Gastroesophageal sphincter (tissue), 4 donors: ENCODE measurements around the gene SAMD4A. TPM values are rescaled to one million over a fixed set of nuclear protein-coding genes. Genes with fewer than 3 reads are reported as not detected.

Source experiments
- ATAC-seq: fragments of 150-250 bp; one replicate; pipeline ENCODE4 v1.9.1; 2016; ENCODE audit warnings: mild to moderate bottlenecking, moderate library complexity
- H3K27ac ChIP-seq, 4 donors: fragments of 200-600 bp; sonication (generic) in 3 of 4; 1 replicate in 3 of 4; 2 replicates in 1 of 4; pipeline ENCODE4 v1.5.1; 2016 to 2019
- H3K27me3 ChIP-seq: fragments of 200-600 bp; sonication (generic); one replicate; pipeline ENCODE4 v1.5.1; 2019
- H3K36me3 ChIP-seq, 2 donors: fragments of 200-600 bp; sonication (generic); one replicate each; pipeline ENCODE4 v1.5.1; 2019; ENCODE audit warnings: control low read depth in 1 of 2
- H3K4me1 ChIP-seq, 3 donors: fragments of 200-600 bp; sonication (generic); 1 replicate in 2 of 3; 2 replicates in 1 of 3; pipeline ENCODE4 v1.5.1; 2016 to 2019; ENCODE audit warnings: control low read depth in 2 of 3
- H3K4me3 ChIP-seq, 2 donors: fragments of 200-600 bp; sonication (generic); one replicate each; pipeline ENCODE4 v1.5.1; 2019; ENCODE audit warnings: mild to moderate bottlenecking in 1 of 2, moderate library complexity in 1 of 2
- H3K9me3 ChIP-seq, 3 donors: fragments of 200-600 bp; sonication (generic); one replicate each; pipeline ENCODE4 v1.5.1; 2017 to 2019; ENCODE audit warnings: control low read depth in 2 of 3
- EP300 ChIP-seq: sonication (generic); formaldehyde crosslinking; IDR thresholded peaks from one replicate; pipeline ENCODE4 v1.6.1; 2017; ENCODE audit warnings: antibody characterized with exemption, mild to moderate bottlenecking
- POLR2A ChIP-seq, 2 donors: fragments of 450-650 bp; IDR thresholded peaks; one replicate each; pipeline ENCODE4 v1.6.1; 2017; ENCODE audit warnings: antibody characterized with exemption in 2 of 2, mild to moderate bottlenecking in 2 of 2, moderate library complexity in 1 of 2
- POLR2AphosphoS5 ChIP-seq: sonication (generic); formaldehyde crosslinking; IDR thresholded peaks from one replicate; pipeline ENCODE4 v1.6.1; 2017; ENCODE audit warnings: antibody characterized with exemption
- WGBS, 2 donors: methylation state at CpG; one replicate each; pipeline ENCODE4 v1.1.5; 2018; ENCODE audit warnings: low coverage in 1 of 2; 5-methylcytosine and 5-hydroxymethylcytosine counted together
- total RNA-seq, 4 donors: library from RNA; depleted of rRNA; stranded (reverse); fragments of >200 nt; gene quantifications; one replicate each; pipeline ENCODE4 v1.1.0, GENCODE V29; 2016
- TF ChIP-seq, protein P1 (sequence below), 4 experiments: fragments of 200-600 bp in 2 of 4; fragments of 450-650 bp in 2 of 4; sonication (generic) in 1 of 4; IDR thresholded peaks; one replicate each; pipeline ENCODE4 v1.5.1; 2017 to 2019; ENCODE audit warnings: antibody characterized with exemption in 4 of 4, mild to moderate bottlenecking in 2 of 4, moderate library complexity in 2 of 4

The SAMD4A gene
- total RNA-seq, 4 donors from 2014 or later = 65.2 to 163 (median 89.7) TPM

- ATAC-seq = no peak
- Histone ChIP-seq H3K4me3 (no peak overlapping the region), H3K27ac (no peak overlapping the region), H3K27me3 (no peaks in the 10 kb centered on the region), H3K4me1 (peaks cover 0 to 51% (median 5%) of the 10 kb centered on the region in 3 donors), H3K9me3 (no peaks in the 10 kb centered on the region), H3K36me3 (no peaks in the 10 kb centered on the region)
- TF ChIP-seq, protein P1, sequence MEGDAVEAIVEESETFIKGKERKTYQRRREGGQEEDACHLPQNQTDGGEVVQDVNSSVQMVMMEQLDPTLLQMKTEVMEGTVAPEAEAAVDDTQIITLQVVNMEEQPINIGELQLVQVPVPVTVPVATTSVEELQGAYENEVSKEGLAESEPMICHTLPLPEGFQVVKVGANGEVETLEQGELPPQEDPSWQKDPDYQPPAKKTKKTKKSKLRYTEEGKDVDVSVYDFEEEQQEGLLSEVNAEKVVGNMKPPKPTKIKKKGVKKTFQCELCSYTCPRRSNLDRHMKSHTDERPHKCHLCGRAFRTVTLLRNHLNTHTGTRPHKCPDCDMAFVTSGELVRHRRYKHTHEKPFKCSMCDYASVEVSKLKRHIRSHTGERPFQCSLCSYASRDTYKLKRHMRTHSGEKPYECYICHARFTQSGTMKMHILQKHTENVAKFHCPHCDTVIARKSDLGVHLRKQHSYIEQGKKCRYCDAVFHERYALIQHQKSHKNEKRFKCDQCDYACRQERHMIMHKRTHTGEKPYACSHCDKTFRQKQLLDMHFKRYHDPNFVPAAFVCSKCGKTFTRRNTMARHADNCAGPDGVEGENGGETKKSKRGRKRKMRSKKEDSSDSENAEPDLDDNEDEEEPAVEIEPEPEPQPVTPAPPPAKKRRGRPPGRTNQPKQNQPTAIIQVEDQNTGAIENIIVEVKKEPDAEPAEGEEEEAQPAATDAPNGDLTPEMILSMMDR (IDR thresholded peaks at IDR 0.05) = no peak
- TF ChIP-seq POLR2AphosphoS5 = no peak
- TF ChIP-seq POLR2A (IDR thresholded peaks at IDR 0.05) = no peak
- no peak for TF ChIP-seq EP300
- WGBS, 2 donors = 96 to 100% methylated on average over 4 of the region's 4 CpGs
Measured at GRCh38 chr14:54667026-54667744, 100.3 kb downstream of the SAMD4A start.

DNA sequence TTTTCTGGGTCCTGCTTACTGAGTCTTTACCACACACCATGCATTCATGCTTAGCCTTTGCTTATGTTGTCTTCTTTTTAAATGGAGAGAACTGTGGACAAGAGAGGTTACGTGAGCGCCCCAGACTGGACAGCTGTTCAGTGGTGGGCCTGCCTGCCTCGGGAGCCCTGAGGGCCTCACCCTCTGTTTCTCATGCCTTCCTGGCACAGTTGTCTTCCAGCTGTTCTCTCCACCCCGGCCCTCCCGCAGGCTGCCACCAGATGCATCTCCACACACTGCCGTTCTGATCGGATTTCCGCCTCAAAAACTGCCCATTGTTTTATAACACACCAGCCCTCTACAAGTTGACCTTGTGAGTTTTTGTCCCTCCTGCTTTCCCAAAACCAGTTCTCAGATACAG is 100.8 kb downstream of the SAMD4A start:
- H3K9me3 ChIP-seq = no peaks in the 10 kb centered on the region
- peaks cover 2 to 52% (median 10%) of the 10 kb centered on the region in 3 donors for H3K4me1 ChIP-seq
- H3K36me3 ChIP-seq = no peaks in the 10 kb centered on the region
- no peak overlapping the region for H3K4me3 ChIP-seq
- ATAC-seq = no peak
- TF ChIP-seq POLR2AphosphoS5 (no peak), POLR2A (IDR thresholded peaks at IDR 0.05) (no peak), EP300 (no peak)
- TF ChIP-seq, protein P1 (IDR thresholded peaks at IDR 0.05) = no peak
- H3K27ac ChIP-seq = no peak overlapping the region
- no peaks in the 10 kb centered on the region for H3K27me3 ChIP-seq
- 82 to 94% methylated on average over 3 to 8 of the region's 8 CpGs for WGBS, 2 donors

DNA sequence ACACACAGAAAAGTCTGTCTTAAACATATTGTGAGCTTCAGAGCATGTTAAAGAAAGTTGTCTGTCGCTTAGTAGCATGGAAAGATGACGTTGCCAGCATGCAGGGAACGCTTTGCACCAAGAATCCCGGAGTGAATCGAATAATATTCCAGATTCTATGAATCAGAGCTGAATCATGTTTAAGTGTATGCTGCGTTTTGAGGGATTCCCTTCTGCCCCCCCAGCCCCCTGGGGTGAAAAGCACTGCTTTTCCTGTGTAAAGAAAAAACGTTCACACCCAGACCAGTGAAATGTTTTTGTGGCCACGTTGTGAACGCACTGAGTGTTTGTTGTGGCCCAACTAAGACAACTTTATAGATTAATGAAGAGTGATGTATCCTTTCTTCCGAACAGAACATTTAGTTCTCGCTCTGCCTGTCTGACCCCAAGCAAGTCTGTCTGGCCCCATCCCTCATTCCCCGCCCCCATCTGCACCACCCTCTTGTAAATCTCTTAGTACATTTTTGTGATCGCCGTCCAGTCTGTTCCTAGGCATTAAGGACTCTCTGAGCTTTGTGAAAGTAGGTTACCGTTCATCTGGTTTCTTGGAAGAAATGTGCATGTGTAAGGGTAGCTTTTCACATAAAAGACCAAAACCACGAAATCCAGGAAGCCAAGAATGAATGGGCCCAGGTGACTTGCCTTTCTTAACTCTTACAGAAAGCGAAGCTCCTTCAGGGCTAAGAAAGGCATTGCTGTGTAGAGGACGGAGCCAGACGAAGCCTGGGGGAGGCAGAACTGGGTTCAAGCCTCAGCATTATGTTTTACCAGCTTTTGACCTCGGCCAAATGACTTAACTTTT is 103.0 kb downstream of the SAMD4A start:
- WGBS, 2 donors = 51 to 66% methylated on average over 16 to 20 of the region's 20 CpGs
- H3K27me3 ChIP-seq = no peaks in the 10 kb centered on the region
- peak; percentile 63 for ATAC-seq
- peak overlapping the region; percentile 2 to 88 (median 64) for H3K27ac ChIP-seq
- TF ChIP-seq, protein P1 (IDR thresholded peaks at IDR 0.05) = no peak
- TF ChIP-seq POLR2A (IDR thresholded peaks at IDR 0.05) = no peak
- peak; percentile 34 for TF ChIP-seq POLR2AphosphoS5
- no peak overlapping the region for H3K4me3 ChIP-seq
- no peaks in the 10 kb centered on the region for H3K9me3 ChIP-seq
- peaks cover 15 to 70% (median 26%) of the 10 kb centered on the region in 3 donors for H3K4me1 ChIP-seq
- no peaks in the 10 kb centered on the region for H3K36me3 ChIP-seq

GRCh38 chr14:54671537-54671936 is 104.6 kb downstream of the SAMD4A start:
- Histone ChIP-seq H3K4me1 (peaks cover 23 to 86% (median 30%) of the 10 kb centered on the region in 3 donors), H3K27ac (peak overlapping the region; percentile 27 to 88 (median 64)), H3K9me3 (no peaks in the 10 kb centered on the region), H3K36me3 (no peaks in the 10 kb centered on the region), H3K27me3 (no peaks in the 10 kb centered on the region), H3K4me3 (no peak overlapping the region)
- ATAC-seq = no peak
- WGBS, 2 donors = 79% methylated on average over 2 to 4 of the region's 4 CpGs
- no peak for TF ChIP-seq POLR2A (IDR thresholded peaks at IDR 0.05)
- TF ChIP-seq, protein P1 (IDR thresholded peaks at IDR 0.05) = no peak
- TF ChIP-seq EP300 = no peak
- no peak for TF ChIP-seq POLR2AphosphoS5
